OCI-LY3 (cell line): ENCODE measurements around the gene MDFIC.

Source experiments
- EZH2phosphoT487 ChIP-seq: fragments of 200-600 bp; shearing (Covaris generic); IDR thresholded peaks from 2 replicates; pipeline ENCODE4 v1.6.1; 2018; ENCODE audit warnings: antibody characterized with exemption, mixed run types, low read depth
- TF ChIP-seq, protein P1 (sequence below): fragments of 200-600, 300-600 bp; sonication (generic); IDR thresholded peaks from 2 replicates; pipeline ENCODE4 v1.5.1; 2014; ENCODE audit warnings: antibody characterized with exemption, low read length, low read depth

DNA sequence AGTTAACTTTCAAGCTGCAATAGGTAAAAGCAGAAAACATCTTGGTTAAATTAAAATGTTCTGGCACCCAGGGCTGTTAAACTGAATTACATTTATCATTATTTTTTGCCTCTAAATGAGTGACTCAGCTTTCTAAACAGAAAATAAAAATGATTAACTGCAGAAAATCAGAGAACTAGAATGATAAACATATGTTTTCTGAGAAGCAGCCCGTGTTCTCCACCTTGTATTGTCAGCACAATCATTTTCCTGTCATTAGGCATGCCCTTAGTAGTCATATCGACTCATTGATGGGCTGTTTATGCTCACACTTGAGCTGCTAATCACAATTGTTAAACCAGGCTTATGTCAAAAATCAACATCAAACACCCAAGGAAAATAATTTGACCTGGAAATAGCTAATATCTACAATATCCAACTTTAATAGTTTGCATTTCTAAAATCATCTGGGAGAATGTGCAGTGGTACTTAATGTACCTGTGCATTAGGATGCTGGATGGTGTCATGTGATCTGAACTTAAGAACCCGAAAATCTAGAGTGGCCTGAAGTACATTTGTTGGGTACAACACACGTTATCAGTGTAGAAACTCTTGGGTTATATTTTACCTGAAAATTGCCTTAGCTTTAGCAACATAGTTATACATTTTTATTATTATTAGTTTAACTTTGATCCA lies 2.3 kb downstream of the MDFIC start:
- TF ChIP-seq, protein P1, sequence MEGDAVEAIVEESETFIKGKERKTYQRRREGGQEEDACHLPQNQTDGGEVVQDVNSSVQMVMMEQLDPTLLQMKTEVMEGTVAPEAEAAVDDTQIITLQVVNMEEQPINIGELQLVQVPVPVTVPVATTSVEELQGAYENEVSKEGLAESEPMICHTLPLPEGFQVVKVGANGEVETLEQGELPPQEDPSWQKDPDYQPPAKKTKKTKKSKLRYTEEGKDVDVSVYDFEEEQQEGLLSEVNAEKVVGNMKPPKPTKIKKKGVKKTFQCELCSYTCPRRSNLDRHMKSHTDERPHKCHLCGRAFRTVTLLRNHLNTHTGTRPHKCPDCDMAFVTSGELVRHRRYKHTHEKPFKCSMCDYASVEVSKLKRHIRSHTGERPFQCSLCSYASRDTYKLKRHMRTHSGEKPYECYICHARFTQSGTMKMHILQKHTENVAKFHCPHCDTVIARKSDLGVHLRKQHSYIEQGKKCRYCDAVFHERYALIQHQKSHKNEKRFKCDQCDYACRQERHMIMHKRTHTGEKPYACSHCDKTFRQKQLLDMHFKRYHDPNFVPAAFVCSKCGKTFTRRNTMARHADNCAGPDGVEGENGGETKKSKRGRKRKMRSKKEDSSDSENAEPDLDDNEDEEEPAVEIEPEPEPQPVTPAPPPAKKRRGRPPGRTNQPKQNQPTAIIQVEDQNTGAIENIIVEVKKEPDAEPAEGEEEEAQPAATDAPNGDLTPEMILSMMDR: no peak
- TF ChIP-seq EZH2phosphoT487: no peak
